HCT116 (cell line): Measurements from ENCODE around the gene PHF21B. TPM values are rescaled to one million over a fixed set of nuclear protein-coding genes. Genes with fewer than 3 reads are reported as not detected.

ENCODE experiments used
- ATAC-seq: fragments of 200-7000 bp; cut with Tn5 transposase; 2 replicates; pipeline ENCODE4 v1.9.1; 2020; ENCODE audit warnings: mild to moderate bottlenecking, moderate library complexity
- BruUV-seq: library from RNA; stranded (reverse); fragments of 400-500 nt; replicated peaks from 2 replicates; lab custom pipeline; 2021; lab: Mats Ljungman, UMichigan
- CTCF ChIA-PET: fragments of 300-600 bp; sonication (Branson Sonifier 250); formaldehyde crosslinking; loops from one replicate; lab custom pipeline; 2021; ENCODE audit warnings: antibody characterized with exemption; lab: Charles Lee
- POLR2A ChIA-PET: fragments of 300-600, 350-600 bp; sonication (Branson Sonifier 250); formaldehyde crosslinking; loops from one replicate; lab custom pipeline; 2021; ENCODE audit warnings: antibody characterized with exemption; lab: Charles Lee
- RAD21 ChIA-PET, 2 experiments: fragments of 300-600 bp; sonication (Branson Sonifier 250); formaldehyde crosslinking; loops; one replicate each; lab custom pipeline; 2023; ENCODE audit warnings: low total read pairs in 2 of 2; ENCODE audit not compliant: uncharacterized antibody in 2 of 2, unreplicated experiment in 2 of 2, low non-redundant PET in 1 of 2; lab: Charles Lee
- DNase-seq: peaks from one replicate; pipeline ENCODE4 v3.0.0-alpha.2; 2010; ENCODE audit warnings: low read depth, low spot score
- H2AFZ ChIP-seq: fragments of 200-600 bp; shearing (Covaris generic), sonication (generic); 2 replicates; pipeline ENCODE4 v1.6.1; 2017; ENCODE audit warnings: low read depth, mixed run types, mixed read lengths, antibody characterized with exemption, low read length; ENCODE audit not compliant: poor library complexity, severe bottlenecking
- H3K27ac ChIP-seq: 2 replicates; pipeline ENCODE4 v1.5.1; 2012; ENCODE audit warnings: low read depth, low read length
- H3K27me3 ChIP-seq: fragments of 200-600 bp; sonication (generic); 2 replicates; pipeline ENCODE4 v1.6.1; 2016; ENCODE audit warnings: mixed run types, low read length, mixed read lengths; ENCODE audit not compliant: insufficient read depth
- H3K36me3 ChIP-seq, 2 experiments: fragments of 200-500 bp in 1 of 2; fragments of 200-600 bp in 1 of 2; sonication (Bioruptor generic) in 1 of 2; sonication (generic) in 1 of 2; 2 replicates each; pipeline versions ENCODE4 v1.5.1 to v1.6.1; 2014 to 2016; ENCODE audit warnings: low read length in 2 of 2, inconsistent platforms in 1 of 2, mixed read lengths in 1 of 2, mixed run types in 1 of 2; ENCODE audit not compliant: insufficient read depth in 2 of 2, control insufficient read depth in 1 of 2
- H3K4me1 ChIP-seq, 2 experiments: fragments of 200-600 bp in 1 of 2; sonication (generic) in 1 of 2; 2 replicates each; pipeline versions ENCODE4 v1.5.1 to v1.6.1; 2012 to 2017; ENCODE audit warnings: low read length in 2 of 2, inconsistent platforms in 1 of 2, mild to moderate bottlenecking in 1 of 2, mixed read lengths in 1 of 2, mixed run types in 1 of 2, moderate library complexity in 1 of 2; ENCODE audit not compliant: insufficient read depth in 2 of 2, control insufficient read depth in 1 of 2
- H3K4me2 ChIP-seq: fragments of 200-600 bp; sonication (generic); 2 replicates; pipeline ENCODE4 v1.6.1; 2017; ENCODE audit warnings: mixed run types, low read length, mixed read lengths
- H3K4me3 ChIP-seq, 2 experiments: fragments of 200-600 bp in 1 of 2; sonication (generic) in 1 of 2; replicated peaks in 1 of 2; 2 replicates each; pipeline ENCODE4 v1.5.1; 2011 to 2016; ENCODE audit warnings: low read length in 2 of 2, control low read depth in 1 of 2, low read depth in 1 of 2, mild to moderate bottlenecking in 1 of 2, mixed read lengths in 1 of 2, mixed run types in 1 of 2
- H3K79me2 ChIP-seq: fragments of 200-600 bp; sonication (generic); 2 replicates; pipeline ENCODE4 v1.6.1; 2017; ENCODE audit warnings: mild to moderate bottlenecking, mixed run types, low read length, moderate library complexity, mixed read lengths; ENCODE audit not compliant: insufficient read depth
- H3K9ac ChIP-seq: fragments of 200-600 bp; sonication (generic); 2 replicates; pipeline ENCODE4 v1.6.1; 2016; ENCODE audit warnings: low read length, mixed read lengths
- H3K9me2 ChIP-seq: fragments of 200-600 bp; sonication (generic), shearing (Covaris generic); 2 replicates; pipeline ENCODE4 v1.6.1; 2017; ENCODE audit warnings: mixed run types, mild to moderate bottlenecking, moderate library complexity; ENCODE audit not compliant: insufficient read depth
- H3K9me3 ChIP-seq, 2 experiments: fragments of 200-500 bp in 1 of 2; fragments of 200-600 bp in 1 of 2; sonication (Bioruptor generic) in 1 of 2; sonication (generic) in 1 of 2; 2 replicates each; pipeline ENCODE4 v1.6.1; 2014 to 2017; ENCODE audit warnings: low read length in 2 of 2, mixed read lengths in 2 of 2, inconsistent platforms in 1 of 2, low read depth in 1 of 2, mild to moderate bottlenecking in 1 of 2, mixed run types in 1 of 2, moderate library complexity in 1 of 2; ENCODE audit not compliant: control insufficient read depth in 1 of 2, insufficient read depth in 1 of 2
- H4K20me1 ChIP-seq: fragments of 200-600 bp; sonication (generic), shearing (Covaris generic); 2 replicates; pipeline ENCODE4 v1.6.1; 2017; ENCODE audit warnings: mixed run types, mild to moderate bottlenecking, moderate library complexity; ENCODE audit not compliant: insufficient read depth
- CBX3 ChIP-seq: IDR thresholded peaks from 2 replicates; pipeline ENCODE4 v1.6.1; 2012; ENCODE audit warnings: low read depth
- ELF1 ChIP-seq: IDR thresholded peaks from 2 replicates; pipeline ENCODE4 v1.6.1; 2012; ENCODE audit warnings: low read depth, borderline replicate concordance
- JUND ChIP-seq: IDR thresholded peaks from 2 replicates; pipeline ENCODE4 v1.6.1; 2012
- POLR2A ChIP-seq: IDR thresholded peaks from 2 replicates; pipeline ENCODE4 v1.7.0; 2011; ENCODE audit warnings: borderline replicate concordance; ENCODE audit not compliant: insufficient read depth, insufficient read length; ENCODE audit errors: extremely low read depth
- POLR2AphosphoS5 ChIP-seq: IDR thresholded peaks from 2 replicates; pipeline ENCODE4 v1.6.1; 2011; ENCODE audit warnings: mild to moderate bottlenecking, low read depth, low read length, moderate library complexity
- REST ChIP-seq: IDR thresholded peaks from 2 replicates; pipeline ENCODE4 v1.6.1; 2012; ENCODE audit warnings: low read depth
- SP1 ChIP-seq: IDR thresholded peaks from 2 replicates; pipeline ENCODE4 v1.6.1; 2012; ENCODE audit warnings: low read depth
- TCF7L2 ChIP-seq: IDR thresholded peaks from 2 replicates; pipeline ENCODE4 v1.7.0; 2011; ENCODE audit warnings: borderline replicate concordance, inconsistent platforms; ENCODE audit not compliant: insufficient read depth, insufficient read length; ENCODE audit errors: extremely low read depth
- ZFX ChIP-seq: fragments of 450-650 bp; IDR thresholded peaks from 2 replicates; pipeline ENCODE4 v1.6.1; 2017
- intact Hi-C: fragments of 100-400 bp; cut with micrococcal nuclease; formaldehyde crosslinking; loops from 2 replicates; pipeline ENCODE4 v1.10.0; 2022
- total RNA-seq: library from RNA; stranded (reverse); gene quantifications from one replicate; pipeline ENCODE4 v1.2.1, GENCODE V29; 2021; ENCODE audit not compliant: unreplicated experiment
- TF ChIP-seq, protein P1 (sequence below): IDR thresholded peaks from 2 replicates; pipeline ENCODE4 v1.6.1; 2011; ENCODE audit warnings: mild to moderate bottlenecking, low read length, moderate library complexity; ENCODE audit not compliant: insufficient replicate concordance; ENCODE audit errors: extremely low read depth
- TF ChIP-seq, protein P2 (sequence below), 3 experiments: fragments of 200-600 bp in 1 of 3; sonication (generic) in 1 of 3; IDR thresholded peaks in 2 of 3; conservative IDR thresholded peaks in 1 of 3; 2 replicates each; pipeline ENCODE4 v1.5.1; 2012 to 2017; ENCODE audit warnings: low read depth in 2 of 3, low read length in 2 of 3, antibody characterized with exemption in 1 of 3, borderline replicate concordance in 1 of 3, control low read depth in 1 of 3, mild to moderate bottlenecking in 1 of 3, mixed read lengths in 1 of 3, mixed run types in 1 of 3, moderate library complexity in 1 of 3; ENCODE audit not compliant: insufficient read depth in 1 of 3

PHF21B gene
- total RNA-seq, 1 experiment from 2014 or later: not detected

- RAD21 ChIA-PET: no interaction called here
- no peak for DNase-seq
Measured at GRCh38 chr22:44895296-44896055, 114.3 kb downstream of the PHF21B start.

GRCh38 chr22:44894782-44895181 lies 115.0 kb downstream of the PHF21B start:
- no peaks in the 10 kb centered on the region for H3K4me1 ChIP-seq
- no peaks in the 10 kb centered on the region for H3K9me2 ChIP-seq
- POLR2A ChIA-PET: no interaction called here
- BruUV-seq: no TSS peak
- H3K36me3 ChIP-seq: no peaks in the 10 kb centered on the region
- no peak overlapping the region for H2AFZ ChIP-seq
- CTCF ChIA-PET: no interaction called here
- H3K27ac ChIP-seq: no peak overlapping the region
- no peaks in the 10 kb centered on the region for H3K79me2 ChIP-seq
- H3K9ac ChIP-seq: no peak overlapping the region
- intact Hi-C loops: no loop called here
- H3K9me3 ChIP-seq: no peaks in the 10 kb centered on the region
- H3K4me2 ChIP-seq: no peak overlapping the region
- H4K20me1 ChIP-seq: no peaks in the 10 kb centered on the region
- no peak for DNase-seq
- ATAC-seq: no peak
- H3K27me3 ChIP-seq: no peaks in the 10 kb centered on the region
- RAD21 ChIA-PET: no interaction called here
- no peak overlapping the region for H3K4me3 ChIP-seq
- TF ChIP-seq ELF1 (no peak), POLR2A (no peak), TCF7L2 (no peak), REST (no peak), JUND (no peak), CBX3 (no peak), SP1 (no peak), ZFX (no peak), POLR2AphosphoS5 (no peak)
- TF ChIP-seq, protein P1, sequence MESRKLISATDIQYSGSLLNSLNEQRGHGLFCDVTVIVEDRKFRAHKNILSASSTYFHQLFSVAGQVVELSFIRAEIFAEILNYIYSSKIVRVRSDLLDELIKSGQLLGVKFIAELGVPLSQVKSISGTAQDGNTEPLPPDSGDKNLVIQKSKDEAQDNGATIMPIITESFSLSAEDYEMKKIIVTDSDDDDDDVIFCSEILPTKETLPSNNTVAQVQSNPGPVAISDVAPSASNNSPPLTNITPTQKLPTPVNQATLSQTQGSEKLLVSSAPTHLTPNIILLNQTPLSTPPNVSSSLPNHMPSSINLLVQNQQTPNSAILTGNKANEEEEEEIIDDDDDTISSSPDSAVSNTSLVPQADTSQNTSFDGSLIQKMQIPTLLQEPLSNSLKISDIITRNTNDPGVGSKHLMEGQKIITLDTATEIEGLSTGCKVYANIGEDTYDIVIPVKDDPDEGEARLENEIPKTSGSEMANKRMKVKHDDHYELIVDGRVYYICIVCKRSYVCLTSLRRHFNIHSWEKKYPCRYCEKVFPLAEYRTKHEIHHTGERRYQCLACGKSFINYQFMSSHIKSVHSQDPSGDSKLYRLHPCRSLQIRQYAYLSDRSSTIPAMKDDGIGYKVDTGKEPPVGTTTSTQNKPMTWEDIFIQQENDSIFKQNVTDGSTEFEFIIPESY: no peak
- TF ChIP-seq, protein P2, sequence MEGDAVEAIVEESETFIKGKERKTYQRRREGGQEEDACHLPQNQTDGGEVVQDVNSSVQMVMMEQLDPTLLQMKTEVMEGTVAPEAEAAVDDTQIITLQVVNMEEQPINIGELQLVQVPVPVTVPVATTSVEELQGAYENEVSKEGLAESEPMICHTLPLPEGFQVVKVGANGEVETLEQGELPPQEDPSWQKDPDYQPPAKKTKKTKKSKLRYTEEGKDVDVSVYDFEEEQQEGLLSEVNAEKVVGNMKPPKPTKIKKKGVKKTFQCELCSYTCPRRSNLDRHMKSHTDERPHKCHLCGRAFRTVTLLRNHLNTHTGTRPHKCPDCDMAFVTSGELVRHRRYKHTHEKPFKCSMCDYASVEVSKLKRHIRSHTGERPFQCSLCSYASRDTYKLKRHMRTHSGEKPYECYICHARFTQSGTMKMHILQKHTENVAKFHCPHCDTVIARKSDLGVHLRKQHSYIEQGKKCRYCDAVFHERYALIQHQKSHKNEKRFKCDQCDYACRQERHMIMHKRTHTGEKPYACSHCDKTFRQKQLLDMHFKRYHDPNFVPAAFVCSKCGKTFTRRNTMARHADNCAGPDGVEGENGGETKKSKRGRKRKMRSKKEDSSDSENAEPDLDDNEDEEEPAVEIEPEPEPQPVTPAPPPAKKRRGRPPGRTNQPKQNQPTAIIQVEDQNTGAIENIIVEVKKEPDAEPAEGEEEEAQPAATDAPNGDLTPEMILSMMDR (IDR thresholded peaks at IDR 0.05 in 2 of 3, conservative IDR thresholded peaks at IDR 0.05 in 1 of 3; ENCODE audit: borderline replicate concordance in 1 of 3, insufficient read depth in 1 of 3, low read depth in 2 of 3, low read length in 2 of 3): no peak

More at GRCh38 chr22:44895296-44896055, 114.3 kb downstream of the PHF21B start:
- Histone ChIP-seq H3K79me2 (no peaks in the 10 kb centered on the region), H3K9ac (no peak overlapping the region), H3K9me3 (no peaks in the 10 kb centered on the region), H3K9me2 (no peaks in the 10 kb centered on the region), H3K36me3 (no peaks in the 10 kb centered on the region), H3K4me3 (no peak overlapping the region), H3K27me3 (no peaks in the 10 kb centered on the region), H3K4me1 (no peaks in the 10 kb centered on the region), H3K4me2 (no peak overlapping the region), H3K27ac (no peak overlapping the region), H2AFZ (no peak overlapping the region), H4K20me1 (no peaks in the 10 kb centered on the region)
- TF ChIP-seq ELF1: no peak
- no peak for TF ChIP-seq POLR2A
- no TSS peak for BruUV-seq
- CTCF ChIA-PET: no interaction called here
- intact Hi-C loops: no loop called here
- no peak for ATAC-seq
- POLR2A ChIA-PET: no interaction called here
